Endothelial cell of umbilical vein (primary cell): ENCODE measurements around the gene TM4SF18. TPM values are rescaled to one million over a fixed set of nuclear protein-coding genes. Genes with fewer than 3 reads are reported as not detected.

Experiments
- BruUV-seq: library from RNA; stranded (reverse); fragments of 400-500 nt; replicated peaks from 2 replicates; lab custom pipeline; 2021; lab: Mats Ljungman, UMichigan
- CTCF ChIA-PET: fragments of 300-600, 350-600 bp; sonication (Branson Sonifier 250); formaldehyde crosslinking; loops from one replicate; lab custom pipeline; 2021; ENCODE audit warnings: antibody characterized with exemption, inconsistent platforms; lab: Charles Lee
- POLR2A ChIA-PET: fragments of 300-600, 350-600 bp; sonication (Branson Sonifier 250); formaldehyde crosslinking; loops from one replicate; lab custom pipeline; 2021; ENCODE audit warnings: antibody characterized with exemption, inconsistent platforms; lab: Charles Lee
- DNase-seq: peaks from one replicate; pipeline ENCODE4 v3.0.0-alpha.2; 2011; ENCODE audit warnings: low read depth, low spot score
- FAIRE-seq: peaks from 2 replicates; lab custom pipeline; 2011; peaks lifted over from hg19 to GRCh38; lab: Jason Lieb, UNC
- H2AFZ ChIP-seq: 2 replicates; pipeline ENCODE4 v1.6.0; 2012; ENCODE audit warnings: low read depth, low read length, control low read depth, inconsistent platforms
- H3K27ac ChIP-seq: 2 replicates; pipeline ENCODE4 v1.5.1; 2011; ENCODE audit warnings: low read depth, mild to moderate bottlenecking, control low read depth, low read length, moderate library complexity; ENCODE audit not compliant: insufficient read depth
- H3K27me3 ChIP-seq, 2 experiments: 2 replicates each; pipeline versions ENCODE4 v1.6.0 to v1.6.1; 2011; ENCODE audit warnings: low read length in 2 of 2, mixed read lengths in 1 of 2; ENCODE audit not compliant: control insufficient read depth in 2 of 2, insufficient read depth in 2 of 2
- H3K36me3 ChIP-seq, 2 experiments: 2 replicates in 1 of 2; 3 replicates in 1 of 2; pipeline ENCODE4 v1.5.1; 2011; ENCODE audit warnings: low read length in 2 of 2, mild to moderate bottlenecking in 1 of 2, moderate library complexity in 1 of 2; ENCODE audit not compliant: control insufficient read depth in 2 of 2, insufficient read depth in 2 of 2; ENCODE audit errors: extremely low read depth in 1 of 2
- H3K4me1 ChIP-seq: 3 replicates; pipeline ENCODE4 v1.5.1; 2011; ENCODE audit warnings: mild to moderate bottlenecking, low read length; ENCODE audit not compliant: control insufficient read depth, insufficient read depth; ENCODE audit errors: extremely low read depth
- H3K4me2 ChIP-seq: 2 replicates; pipeline ENCODE4 v1.6.1; 2011; ENCODE audit warnings: low read length, control low read depth, mixed read lengths; ENCODE audit not compliant: insufficient read depth
- H3K4me3 ChIP-seq, 3 experiments: fragments of 200-600 bp in 1 of 3; sonication (generic), shearing (Covaris generic) in 1 of 3; replicated peaks in 1 of 3; 2 replicates each; pipeline ENCODE4 v1.5.1; 2011 to 2016; ENCODE audit warnings: control low read depth in 3 of 3, low read length in 3 of 3, mild to moderate bottlenecking in 2 of 3, inconsistent platforms in 1 of 3, low read depth in 1 of 3, moderate library complexity in 1 of 3; ENCODE audit not compliant: insufficient read depth in 1 of 3
- H3K79me2 ChIP-seq: 2 replicates; pipeline ENCODE4 v1.6.0; 2012; ENCODE audit warnings: low read length, inconsistent platforms; ENCODE audit not compliant: control insufficient read depth, insufficient read depth
- H3K9ac ChIP-seq: replicated peaks from 2 replicates; pipeline ENCODE3; 2011; ENCODE audit warnings: low read length, control low read depth; ENCODE audit not compliant: insufficient read depth; ENCODE audit errors: extremely low read depth
- H3K9me1 ChIP-seq: replicated peaks from 3 replicates; pipeline ENCODE4 v1.6.0; 2011; ENCODE audit warnings: mild to moderate bottlenecking, low read length; ENCODE audit not compliant: control insufficient read depth, insufficient read depth; ENCODE audit errors: extremely low read depth
- H3K9me3 ChIP-seq: replicated peaks from 2 replicates; pipeline ENCODE4 v1.5.1; 2012; ENCODE audit warnings: low read length, inconsistent platforms; ENCODE audit not compliant: control insufficient read depth, insufficient read depth
- H4K20me1 ChIP-seq: replicated peaks from 2 replicates; pipeline ENCODE3; 2011; ENCODE audit warnings: mild to moderate bottlenecking, low read length; ENCODE audit not compliant: control insufficient read depth, insufficient read depth; ENCODE audit errors: extremely low read depth
- EZH2 ChIP-seq: IDR thresholded peaks from 2 replicates; pipeline ENCODE4 v1.6.1; 2012; ENCODE audit warnings: borderline replicate concordance, low read depth, mild to moderate bottlenecking, moderate library complexity, low read length, inconsistent platforms; ENCODE audit not compliant: severe bottlenecking
- FOS ChIP-seq: IDR thresholded peaks from 2 replicates; pipeline ENCODE4 v1.6.1; 2011; ENCODE audit warnings: mild to moderate bottlenecking, low read length, moderate library complexity, borderline replicate concordance; ENCODE audit not compliant: insufficient read depth
- GATA2 ChIP-seq: IDR thresholded peaks from 2 replicates; pipeline ENCODE4 v1.7.0; 2011; ENCODE audit warnings: low read depth, mild to moderate bottlenecking, moderate library complexity, mixed read lengths, low read length; ENCODE audit not compliant: insufficient read length, insufficient read depth
- JUN ChIP-seq: IDR thresholded peaks from 2 replicates; pipeline ENCODE4 v1.6.1; 2011; ENCODE audit warnings: borderline replicate concordance, low read depth; ENCODE audit not compliant: insufficient read length, insufficient read depth
- MAX ChIP-seq: IDR thresholded peaks from 2 replicates; pipeline ENCODE4 v1.6.1; 2011; ENCODE audit not compliant: insufficient read depth, insufficient read length
- MYC ChIP-seq: IDR thresholded peaks from one replicate; pipeline ENCODE4 v1.6.1; 2011; ENCODE audit warnings: mild to moderate bottlenecking, low read depth, low read length
- POLR2A ChIP-seq: IDR thresholded peaks from 2 replicates; pipeline ENCODE4 v1.6.1; 2012; ENCODE audit warnings: low read depth, mild to moderate bottlenecking, control low read depth, low read length
- POLR2AphosphoS5 ChIP-seq: IDR thresholded peaks from 2 replicates; pipeline ENCODE4 v1.6.1; 2012; ENCODE audit warnings: low read depth, mild to moderate bottlenecking, control low read depth, low read length, moderate library complexity; ENCODE audit not compliant: insufficient read depth
- dilution Hi-C: fragments of 300-500 bp; cut with MboI; formaldehyde crosslinking; loops from one replicate; pipeline ENCODE4 v1.15.0; 2019; ENCODE audit warnings: low sequenced_read_pairs; ENCODE audit not compliant: extremely low pct_ligation_motif_present
- intact Hi-C: fragments of 100-400 bp; cut with micrococcal nuclease; formaldehyde crosslinking; loops from one replicate; pipeline ENCODE4 v1.10.0; 2022
- polyA plus RNA-seq, 4 experiments: library from polyadenylated mRNA; depleted of rRNA in 3 of 4; stranded (reverse) in 3 of 4; unstranded in 1 of 4; fragments of >200 nt; gene quantifications; 2 replicates each; pipeline versions ENCODE4 v1.2.1 to v1.2.3, GENCODE V29; 2011 to 2012; ENCODE audit warnings: missing spikeins in 1 of 4
- total RNA-seq: library from RNA; stranded (reverse); gene quantifications from 2 replicates; pipeline ENCODE4 v1.2.3, GENCODE V29; 2021
- TF ChIP-seq, protein P1 (sequence below), 2 donors: IDR thresholded peaks; 1 replicate in 1 of 2; 2 replicates in 1 of 2; pipeline ENCODE4 v1.5.1; 2011; ENCODE audit warnings: low read length in 2 of 2, mild to moderate bottlenecking in 2 of 2, moderate library complexity in 2 of 2, control low read depth in 1 of 2, inconsistent platforms in 1 of 2, low read depth in 1 of 2; ENCODE audit not compliant: insufficient read depth in 1 of 2; ENCODE audit errors: extremely low read depth in 1 of 2

The TM4SF18 gene
- total and polyA plus RNA-seq, 2 donors (not counting 3 experiments of a cell fraction or from before 2014, with no cell fraction given): 158 to 163 TPM

DNA sequence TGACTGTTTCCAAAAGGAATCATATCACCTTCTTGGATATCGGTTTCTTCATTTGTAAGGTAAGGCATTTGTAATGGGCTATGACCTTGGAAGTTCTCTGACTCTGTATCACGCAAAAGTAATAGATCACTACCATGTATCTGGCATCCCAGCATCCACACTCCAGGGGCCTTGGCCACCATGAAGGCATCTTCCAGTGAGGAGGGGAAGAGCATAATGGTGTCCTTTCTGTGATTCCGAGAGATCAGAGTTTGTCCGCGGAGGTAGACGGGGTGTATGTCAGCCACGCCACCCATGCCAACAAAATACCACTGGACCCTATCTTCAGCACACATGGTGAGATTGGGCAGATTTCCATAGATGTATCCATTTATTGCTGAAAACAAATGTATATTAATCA is 63.7 kb downstream of the TM4SF18 start:
- Histone ChIP-seq H3K27me3 (no peaks in the 10 kb centered on the region), H3K36me3 (no peaks in the 10 kb centered on the region), H3K27ac (no peak overlapping the region), H3K4me3 (no peak overlapping the region), H4K20me1 (no peaks in the 10 kb centered on the region), H3K9ac (no peak overlapping the region), H3K4me1 (no peaks in the 10 kb centered on the region), H2AFZ (no peak overlapping the region), H3K4me2 (no peak overlapping the region), H3K9me1 (no peaks in the 10 kb centered on the region), H3K79me2 (no peaks in the 10 kb centered on the region), H3K9me3 (no peaks in the 10 kb centered on the region)
- ChIA-PET POLR2A (no interaction called here), CTCF (interaction anchor here (1.6 kb wide), 1 partner anchor 149 kb away, joined by 10 read pairs; no protein-coding TSS in a partner anchor)
- no peak for DNase-seq
- BruUV-seq: no TSS peak
- TF ChIP-seq POLR2A (no peak), FOS (no peak), MAX (no peak), GATA2 (no peak), EZH2 (no peak), JUN (no peak), POLR2AphosphoS5 (no peak), MYC (no peak)
- TF ChIP-seq, protein P1, sequence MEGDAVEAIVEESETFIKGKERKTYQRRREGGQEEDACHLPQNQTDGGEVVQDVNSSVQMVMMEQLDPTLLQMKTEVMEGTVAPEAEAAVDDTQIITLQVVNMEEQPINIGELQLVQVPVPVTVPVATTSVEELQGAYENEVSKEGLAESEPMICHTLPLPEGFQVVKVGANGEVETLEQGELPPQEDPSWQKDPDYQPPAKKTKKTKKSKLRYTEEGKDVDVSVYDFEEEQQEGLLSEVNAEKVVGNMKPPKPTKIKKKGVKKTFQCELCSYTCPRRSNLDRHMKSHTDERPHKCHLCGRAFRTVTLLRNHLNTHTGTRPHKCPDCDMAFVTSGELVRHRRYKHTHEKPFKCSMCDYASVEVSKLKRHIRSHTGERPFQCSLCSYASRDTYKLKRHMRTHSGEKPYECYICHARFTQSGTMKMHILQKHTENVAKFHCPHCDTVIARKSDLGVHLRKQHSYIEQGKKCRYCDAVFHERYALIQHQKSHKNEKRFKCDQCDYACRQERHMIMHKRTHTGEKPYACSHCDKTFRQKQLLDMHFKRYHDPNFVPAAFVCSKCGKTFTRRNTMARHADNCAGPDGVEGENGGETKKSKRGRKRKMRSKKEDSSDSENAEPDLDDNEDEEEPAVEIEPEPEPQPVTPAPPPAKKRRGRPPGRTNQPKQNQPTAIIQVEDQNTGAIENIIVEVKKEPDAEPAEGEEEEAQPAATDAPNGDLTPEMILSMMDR (IDR thresholded peaks at IDR 0.05; ENCODE audit: extremely low read depth in 1 of 2, insufficient read depth in 1 of 2, low read depth in 1 of 2, low read length in 2 of 2): no peak
- dilution Hi-C loops (no loop called here), intact Hi-C loops (loop anchor here (5.0 kb wide), 2 partner anchors 77 to 407 kb away; no protein-coding TSS in a partner anchor)
- FAIRE-seq: no peak

Other genes starting within 250 kb of the TM4SF18 start
- gene HLTF, start 247.1 kb downstream of the TM4SF18 start, total RNA-seq: 23.2 and 24.6 TPM in 2 replicates
- 4.7 and 8.7 TPM in 2 replicates for gene HLTF, start 247.1 kb downstream of the TM4SF18 start, polyA plus RNA-seq
- gene HPS3, start 204.0 kb downstream of the TM4SF18 start, total RNA-seq: 16.1 and 17.8 TPM in 2 replicates
- gene HPS3, start 204.0 kb downstream of the TM4SF18 start, polyA plus RNA-seq: 6.7 and 8.8 TPM in 2 replicates
- not detected in 2 replicates for gene CP, start 111.8 kb downstream of the TM4SF18 start, total RNA-seq
- gene CP, start 111.8 kb downstream of the TM4SF18 start, polyA plus RNA-seq: not detected in 2 replicates
- gene TM4SF1, start 44.0 kb upstream of the TM4SF18 start, total RNA-seq: 559 and 619 TPM in 2 replicates
- gene TM4SF1, start 44.0 kb upstream of the TM4SF18 start, polyA plus RNA-seq: 1,270 and 1,407 TPM in 2 replicates
- gene TM4SF4, start 141.1 kb upstream of the TM4SF18 start, total RNA-seq: not detected in 2 replicates
- not detected in 2 replicates for gene TM4SF4, start 141.1 kb upstream of the TM4SF18 start, polyA plus RNA-seq